T-helper 17 cell (primary cell): ENCODE measurements around the gene TCP11. TPM values are rescaled to one million over a fixed set of nuclear protein-coding genes. Genes with fewer than 3 reads are reported as not detected.

ENCODE experiments used
- ATAC-seq: fragments of 150-1000 bp; cut with Tn5 transposase; 2 replicates; pipeline ENCODE4 v1.10.0; 2021; ENCODE audit warnings: mild to moderate bottlenecking, moderate library complexity
- DNase-seq, 3 donors: peaks; one replicate each; pipeline versions ENCODE4 v3.0.0 to v3.0.0-alpha.2; 2020 to 2021
- H3K9me3 ChIP-seq: one replicate; pipeline ENCODE4 v1.7.0; 2013; ENCODE audit warnings: low read length, mild to moderate bottlenecking; ENCODE audit not compliant: control insufficient read depth, poor library complexity, severe bottlenecking
- H3K27ac Mint-ChIP-seq: one replicate; pipeline ENCODE4 v1.8.0; 2022; ENCODE audit warnings: mild to moderate bottlenecking, moderate library complexity, mixed read lengths
- H3K27me3 Mint-ChIP-seq: one replicate; pipeline ENCODE4 v1.8.0; 2022; ENCODE audit warnings: mixed read lengths
- H3K36me3 Mint-ChIP-seq: one replicate; pipeline ENCODE4 v1.8.0; 2022; ENCODE audit warnings: low read depth, mixed read lengths
- H3K4me1 Mint-ChIP-seq: one replicate; pipeline ENCODE4 v1.8.0; 2022; ENCODE audit warnings: mild to moderate bottlenecking, mixed read lengths
- H3K4me3 Mint-ChIP-seq: one replicate; pipeline ENCODE4 v1.8.0; 2022; ENCODE audit warnings: mild to moderate bottlenecking, moderate library complexity, mixed read lengths
- total RNA-seq, 4 donors: library from RNA in 2 of 4; stranded (reverse) in 2 of 4; gene quantifications; one replicate each; pipeline ENCODE4 v1.2.3 and lab custom pipeline; 2022 to 2026

The TCP11 gene
- total RNA-seq, 2 donors from 2014 or later, result not detected

DNA sequence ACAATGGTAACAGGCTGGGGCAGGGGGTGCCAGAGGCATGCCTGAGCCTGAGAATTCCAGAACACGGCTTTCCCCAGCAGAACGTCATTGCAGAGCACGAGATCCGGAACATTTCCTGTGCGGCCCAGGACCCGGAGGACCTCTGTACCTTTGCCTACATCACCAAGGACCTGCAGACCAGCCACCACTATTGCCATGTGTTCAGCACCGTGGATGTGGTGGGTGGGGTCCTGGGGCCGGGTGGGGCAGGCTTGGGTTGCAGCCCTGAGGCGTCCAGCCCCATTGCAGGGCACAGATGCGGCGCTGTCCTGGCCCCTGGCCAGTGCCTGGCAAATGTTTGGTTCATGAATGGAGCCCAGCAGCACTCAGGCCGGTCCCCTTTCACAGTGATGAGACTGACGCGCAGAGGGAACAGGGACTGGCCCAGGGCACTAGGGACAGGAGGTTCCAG is 57.1 kb downstream of the TCP11 start:
- Mint-ChIP-seq H3K4me1 (peaks cover 4% of the 10 kb centered on the region), H3K36me3 (peaks cover 16% of the 10 kb centered on the region), H3K27ac (no peak overlapping the region), H3K4me3 (no peak overlapping the region), H3K27me3 (no peaks in the 10 kb centered on the region)
- ATAC-seq, result no peak
- no peaks in the 10 kb centered on the region for H3K9me3 ChIP-seq
- DNase-seq, result no peak

DNA sequence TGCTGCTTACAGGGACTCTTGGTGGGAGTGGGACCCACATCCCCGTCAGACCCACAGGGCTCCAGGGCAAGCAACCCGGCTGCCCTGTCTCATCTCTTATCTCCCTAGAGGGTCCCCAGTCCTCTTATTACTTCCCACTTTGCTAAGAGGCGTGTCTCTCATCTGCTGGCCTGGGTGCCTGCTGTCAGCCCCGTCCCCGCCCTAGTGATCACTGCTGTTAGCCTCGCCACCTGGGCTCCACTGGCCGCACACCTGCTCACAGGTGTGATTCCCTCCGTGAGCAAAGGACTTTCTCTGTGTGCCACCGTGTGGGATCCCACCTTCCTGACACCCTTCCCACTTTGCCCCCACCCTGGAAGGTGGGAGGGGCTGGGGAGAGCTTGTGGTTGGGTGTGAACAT is 57.6 kb downstream of the TCP11 start:
- Mint-ChIP-seq H3K4me3 (no peak overlapping the region), H3K36me3 (peaks cover 14% of the 10 kb centered on the region), H3K27ac (no peak overlapping the region), H3K27me3 (no peaks in the 10 kb centered on the region), H3K4me1 (peaks cover 4% of the 10 kb centered on the region)
- no peak for DNase-seq
- ATAC-seq, result no peak
- H3K9me3 ChIP-seq, result no peaks in the 10 kb centered on the region

DNA sequence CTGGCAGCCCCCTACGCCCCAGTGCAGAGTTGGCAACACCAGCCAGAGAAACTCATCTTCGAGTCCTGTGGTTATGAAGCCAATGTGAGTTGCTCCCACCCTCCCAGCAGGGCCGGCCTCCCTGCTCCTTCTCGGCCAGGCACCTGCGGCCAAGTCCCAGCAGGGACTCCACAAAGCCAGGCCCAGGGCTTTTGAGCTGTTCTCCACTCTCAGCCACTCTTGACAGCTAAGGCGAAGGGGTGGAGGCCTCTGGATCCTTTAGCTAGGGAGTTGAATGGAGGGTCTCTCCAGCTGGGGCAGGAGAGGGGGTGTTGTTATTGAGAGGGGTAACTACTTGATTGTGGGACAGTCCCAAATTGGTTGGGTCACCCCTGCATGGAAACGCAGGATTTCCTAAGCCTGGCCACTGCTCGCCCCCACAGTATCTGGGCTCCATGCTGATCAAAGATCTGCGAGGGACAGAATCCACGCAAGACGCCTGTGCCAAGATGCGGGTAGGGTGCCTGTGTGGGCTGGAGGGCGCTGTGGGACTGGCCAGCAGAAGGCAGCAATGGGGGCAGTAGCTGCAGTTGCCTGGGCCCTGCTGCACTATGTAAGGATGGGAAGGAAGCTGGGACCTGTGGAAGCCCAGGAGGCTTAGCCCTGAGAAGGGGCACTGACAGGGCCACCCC is 58.3 kb downstream of the TCP11 start:
- no peaks in the 10 kb centered on the region for H3K9me3 ChIP-seq
- peaks cover 4% of the 10 kb centered on the region for H3K4me1 Mint-ChIP-seq
- H3K36me3 Mint-ChIP-seq, result peaks cover 13% of the 10 kb centered on the region
- DNase-seq (no peak), ATAC-seq (no peak)
- H3K4me3 Mint-ChIP-seq, result no peak overlapping the region
- H3K27me3 Mint-ChIP-seq, result no peaks in the 10 kb centered on the region
- no peak overlapping the region for H3K27ac Mint-ChIP-seq

DNA sequence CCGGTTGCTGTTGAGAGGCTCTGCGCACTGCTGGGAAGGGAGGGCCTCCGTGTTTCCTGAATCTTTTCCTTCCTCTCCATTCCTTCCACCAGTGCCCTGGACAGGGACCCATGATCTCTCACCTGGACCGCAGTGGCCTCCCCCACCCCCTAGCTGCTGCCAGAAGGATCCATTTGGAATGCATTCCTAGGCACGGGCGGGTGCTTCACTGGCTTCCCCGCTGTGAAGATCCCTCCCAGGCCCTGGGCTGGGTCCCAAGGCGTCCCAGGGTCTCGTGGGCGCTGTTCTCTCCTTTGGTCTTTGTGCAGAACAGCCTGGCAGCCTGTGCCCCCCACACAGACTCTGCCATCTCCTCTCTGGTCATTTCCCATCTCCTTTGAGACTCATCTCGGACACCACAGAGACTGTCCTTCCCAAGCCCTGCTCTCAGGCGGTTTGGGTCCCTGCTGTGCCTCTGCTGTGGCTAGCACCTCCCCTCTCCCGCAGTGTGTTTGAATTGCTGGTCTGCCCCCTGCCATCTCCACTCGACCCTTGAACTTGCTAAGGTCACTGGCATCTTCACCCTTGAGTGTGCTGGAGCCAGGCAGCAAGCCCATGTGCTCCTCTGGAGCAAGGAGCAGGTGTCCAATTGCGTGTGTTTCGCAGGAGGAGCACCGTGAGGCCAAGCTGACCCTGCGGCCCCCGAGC is 59.0 kb downstream of the TCP11 start:
- Mint-ChIP-seq H3K27me3 (no peaks in the 10 kb centered on the region), H3K4me1 (peaks cover 4% of the 10 kb centered on the region), H3K36me3 (peaks cover 13% of the 10 kb centered on the region), H3K4me3 (no peak overlapping the region), H3K27ac (no peak overlapping the region)
- ATAC-seq, result no peak
- no peaks in the 10 kb centered on the region for H3K9me3 ChIP-seq
- no peak for DNase-seq

DNA sequence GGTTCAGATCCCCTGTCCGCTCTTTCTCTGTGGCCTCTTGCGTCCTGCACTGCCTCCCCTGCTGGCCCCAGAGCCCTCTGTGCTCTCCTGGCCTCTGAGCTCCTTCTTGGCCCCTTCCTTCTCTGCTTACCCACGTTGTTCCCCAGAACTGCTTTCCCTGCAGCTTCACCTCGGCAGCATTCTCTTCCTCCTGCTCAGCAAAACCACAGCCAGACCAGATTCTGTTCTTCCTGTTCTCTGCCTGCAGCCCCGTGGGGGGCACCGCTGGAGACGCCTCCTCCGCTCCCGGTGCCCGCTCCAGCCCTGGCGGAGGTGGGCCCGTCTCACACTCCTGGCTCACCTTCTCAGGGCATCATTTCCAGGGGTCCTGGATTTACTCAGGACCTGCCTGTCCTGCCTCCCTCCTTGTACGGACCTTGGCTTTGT is 59.7 kb downstream of the TCP11 start:
- DNase-seq, result no peak
- Mint-ChIP-seq H3K4me1 (peaks cover 4% of the 10 kb centered on the region), H3K27ac (no peak overlapping the region), H3K27me3 (no peaks in the 10 kb centered on the region), H3K4me3 (no peak overlapping the region), H3K36me3 (peaks cover 10% of the 10 kb centered on the region)
- ATAC-seq, result no peak
- H3K9me3 ChIP-seq, result no peaks in the 10 kb centered on the region

DNA sequence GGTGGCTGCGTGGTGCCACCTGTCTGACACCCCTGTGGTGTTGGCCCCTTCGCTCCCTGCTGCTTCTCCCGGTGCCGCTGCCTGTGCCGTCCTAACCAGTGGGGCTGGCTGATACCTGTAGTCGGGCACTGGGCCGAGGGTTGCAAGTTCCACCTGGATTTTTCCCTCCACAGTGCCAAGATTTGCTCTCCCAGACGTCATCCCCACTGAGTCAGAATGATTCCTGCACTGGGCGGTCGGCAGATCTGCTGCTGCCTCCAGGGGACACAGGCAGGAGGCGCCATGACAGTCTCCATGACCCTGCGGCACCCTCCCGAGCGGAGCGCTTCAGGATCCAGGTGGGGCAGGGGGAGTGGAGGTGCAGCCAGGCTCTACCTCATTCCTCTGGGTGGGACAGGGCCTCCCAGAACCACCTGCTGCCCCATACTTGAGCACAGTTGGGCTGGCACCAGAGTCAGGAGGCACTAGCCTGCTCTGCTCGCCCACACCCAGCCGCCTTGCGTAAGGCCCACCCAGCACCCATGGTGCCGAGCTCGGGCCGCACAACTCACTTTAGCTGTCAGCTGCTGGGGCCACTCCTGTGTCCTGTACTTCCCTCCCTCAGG is 60.2 kb downstream of the TCP11 start:
- no peaks in the 10 kb centered on the region for H3K27me3 Mint-ChIP-seq
- no peak for ATAC-seq
- H3K4me1 Mint-ChIP-seq, result peaks cover 4% of the 10 kb centered on the region
- no peaks in the 10 kb centered on the region for H3K9me3 ChIP-seq
- H3K27ac Mint-ChIP-seq, result no peak overlapping the region
- no peak for DNase-seq
- H3K36me3 Mint-ChIP-seq, result peaks cover 6% of the 10 kb centered on the region
- no peak overlapping the region for H3K4me3 Mint-ChIP-seq

DNA sequence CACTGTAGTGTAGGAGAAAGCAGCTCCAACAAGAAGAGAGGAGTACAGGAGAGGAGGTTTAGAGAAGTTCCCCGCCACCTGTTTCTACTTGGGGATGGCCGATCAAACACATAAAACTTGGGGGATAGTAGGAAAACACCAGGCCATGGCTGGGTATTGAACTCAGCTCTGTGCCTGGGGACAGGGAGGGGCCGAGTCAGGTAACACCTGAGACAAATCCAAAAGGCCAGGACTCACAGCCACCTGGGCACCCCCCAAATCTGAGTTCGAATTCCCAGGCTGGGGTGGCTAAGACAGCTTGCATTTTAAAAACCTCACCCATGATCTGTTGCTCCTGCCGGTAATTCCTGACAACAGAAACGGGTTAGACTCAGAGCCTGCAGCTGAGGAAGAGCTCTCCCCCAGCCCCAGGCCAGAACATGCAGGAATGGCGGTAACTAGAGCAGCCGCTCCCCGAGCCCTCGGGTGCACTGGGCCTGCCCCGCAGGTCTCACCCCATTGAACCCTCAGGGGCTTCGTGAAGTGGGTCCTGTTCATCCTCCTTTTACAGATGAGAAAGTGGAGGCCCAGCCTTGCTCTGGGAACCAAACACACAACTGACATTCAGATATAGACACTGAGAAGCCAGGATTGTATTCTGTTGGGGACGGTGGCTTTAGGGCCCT is 61.0 kb downstream of the TCP11 start:
- H3K27ac Mint-ChIP-seq, result no peak overlapping the region
- H3K9me3 ChIP-seq, result no peaks in the 10 kb centered on the region
- no peak overlapping the region for H3K4me3 Mint-ChIP-seq
- DNase-seq, result no peak
- ATAC-seq, result no peak
- peaks cover 3% of the 10 kb centered on the region for H3K36me3 Mint-ChIP-seq
- H3K4me1 Mint-ChIP-seq, result peaks cover 4% of the 10 kb centered on the region
- H3K27me3 Mint-ChIP-seq, result no peaks in the 10 kb centered on the region

DNA sequence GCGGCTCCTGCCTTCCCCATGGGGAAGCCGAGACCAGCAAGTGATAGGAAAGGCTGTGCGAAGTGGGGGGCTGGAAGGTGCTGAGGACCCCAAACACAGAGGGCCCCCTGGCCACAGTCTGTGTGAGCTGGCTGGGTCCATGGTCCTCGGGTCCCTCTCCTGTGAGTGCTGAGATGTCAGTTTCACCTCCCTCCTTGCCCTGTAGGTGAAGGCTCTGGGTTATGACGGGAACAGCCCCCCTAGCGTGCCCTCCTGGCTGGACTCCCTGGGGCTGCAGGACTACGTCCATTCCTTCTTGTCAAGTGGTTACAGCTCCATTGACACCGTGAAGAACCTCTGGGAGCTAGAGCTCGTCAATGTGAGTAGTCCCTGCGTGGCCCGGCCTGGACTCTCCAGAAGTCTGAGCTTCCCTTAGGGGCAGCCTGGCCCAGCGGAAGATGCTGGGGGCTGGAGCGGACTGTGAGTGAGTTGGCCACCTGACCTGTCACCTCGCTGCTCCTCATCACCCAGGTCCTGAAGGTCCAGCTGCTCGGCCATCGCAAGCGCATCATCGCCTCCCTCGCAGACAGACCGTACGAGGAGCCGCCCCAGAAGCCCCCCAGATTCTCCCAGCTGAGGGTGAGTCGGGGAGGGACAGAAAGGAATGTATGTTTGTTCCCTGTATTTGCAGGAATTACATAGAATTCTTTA is 61.7 kb downstream of the TCP11 start:
- no peaks in the 10 kb centered on the region for H3K9me3 ChIP-seq
- H3K4me1 Mint-ChIP-seq, result peaks cover 4% of the 10 kb centered on the region
- peaks cover 2% of the 10 kb centered on the region for H3K36me3 Mint-ChIP-seq
- no peak for ATAC-seq
- no peak overlapping the region for H3K4me3 Mint-ChIP-seq
- no peak for DNase-seq
- no peaks in the 10 kb centered on the region for H3K27me3 Mint-ChIP-seq
- H3K27ac Mint-ChIP-seq, result no peak overlapping the region

DNA sequence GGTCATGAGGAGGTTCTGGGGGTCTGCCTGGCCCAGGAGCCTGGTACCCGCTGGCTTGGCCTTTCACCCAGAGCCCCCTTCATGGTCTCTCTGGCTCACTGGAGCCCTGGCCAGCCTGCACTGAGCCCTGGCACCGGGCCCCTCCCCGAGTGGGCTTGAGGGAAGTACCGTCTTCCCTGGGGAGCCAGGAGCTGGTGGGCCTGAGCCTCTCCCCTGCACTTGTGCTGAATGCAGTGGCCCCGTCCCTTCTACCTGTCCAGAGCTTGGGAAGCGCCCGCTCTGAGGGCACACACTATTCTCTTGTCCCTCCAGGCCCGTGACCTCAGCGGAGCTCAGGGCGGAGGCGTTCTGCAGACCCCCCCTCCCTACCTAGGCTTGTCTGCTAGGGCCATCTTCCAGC is 62.2 kb downstream of the TCP11 start:
- Mint-ChIP-seq H3K4me1 (peaks cover 4% of the 10 kb centered on the region), H3K27me3 (no peaks in the 10 kb centered on the region), H3K36me3 (peaks cover 2% of the 10 kb centered on the region), H3K4me3 (no peak overlapping the region), H3K27ac (no peak overlapping the region)
- H3K9me3 ChIP-seq, result no peaks in the 10 kb centered on the region
- ATAC-seq (no peak), DNase-seq (no peak)

DNA sequence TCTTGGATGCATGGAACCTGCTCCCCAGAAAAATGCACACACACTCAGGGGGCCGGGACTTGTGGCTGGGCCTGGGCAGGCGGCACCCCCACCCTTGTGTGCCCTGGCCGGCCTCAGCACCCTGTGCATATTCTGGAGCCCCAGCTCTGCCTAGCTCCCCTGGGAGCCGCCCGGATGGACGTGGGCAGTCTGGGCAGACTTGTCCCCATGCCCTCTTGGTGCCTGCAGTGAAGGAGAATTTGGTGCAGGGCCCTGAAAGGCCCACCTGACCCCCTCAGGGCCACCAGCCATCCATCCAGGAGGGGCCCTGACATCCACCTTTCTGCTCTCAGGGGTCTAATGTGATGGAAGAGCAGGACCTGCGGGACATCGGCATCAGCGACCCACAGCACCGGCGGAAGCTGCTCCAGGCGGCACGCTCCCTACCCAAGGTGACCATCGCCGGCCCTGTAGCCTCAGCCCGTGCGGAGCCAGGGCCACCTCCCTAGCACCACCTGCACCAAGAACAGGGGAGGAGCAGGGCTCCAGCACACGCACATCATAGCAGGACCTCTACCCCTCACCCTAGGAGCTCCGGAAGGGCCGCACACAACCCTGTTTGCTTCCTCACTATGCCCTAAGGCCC is 62.8 kb downstream of the TCP11 start:
- Mint-ChIP-seq H3K4me1 (peaks cover 4% of the 10 kb centered on the region), H3K27ac (no peak overlapping the region), H3K27me3 (no peaks in the 10 kb centered on the region), H3K4me3 (no peak overlapping the region), H3K36me3 (peaks cover 2% of the 10 kb centered on the region)
- ATAC-seq (no peak), DNase-seq (no peak)
- no peaks in the 10 kb centered on the region for H3K9me3 ChIP-seq

DNA sequence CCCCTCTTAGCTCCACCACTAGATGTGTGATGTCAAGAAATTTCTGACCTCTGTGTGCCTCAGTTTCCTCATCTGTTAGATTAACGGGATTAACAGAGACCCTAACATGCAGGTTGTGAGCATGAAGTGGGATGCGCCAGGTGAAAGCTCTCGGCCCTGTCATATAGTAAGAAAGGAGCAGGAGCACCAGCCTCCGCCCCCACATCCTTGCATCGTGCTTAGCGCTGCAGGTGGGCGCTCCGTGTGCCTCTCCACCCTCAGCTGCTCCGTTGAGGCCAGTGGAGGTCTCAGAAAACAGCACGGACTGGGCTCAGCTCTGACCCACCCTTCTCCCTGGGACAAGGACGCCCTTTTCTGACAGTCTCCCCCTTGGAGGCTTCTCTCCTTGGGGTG is 63.4 kb downstream of the TCP11 start:
- peaks cover 2% of the 10 kb centered on the region for H3K36me3 Mint-ChIP-seq
- peaks cover 4% of the 10 kb centered on the region for H3K4me1 Mint-ChIP-seq
- no peak overlapping the region for H3K4me3 Mint-ChIP-seq
- H3K9me3 ChIP-seq, result no peaks in the 10 kb centered on the region
- ATAC-seq, result no peak
- no peak for DNase-seq
- no peaks in the 10 kb centered on the region for H3K27me3 Mint-ChIP-seq
- H3K27ac Mint-ChIP-seq, result no peak overlapping the region

DNA sequence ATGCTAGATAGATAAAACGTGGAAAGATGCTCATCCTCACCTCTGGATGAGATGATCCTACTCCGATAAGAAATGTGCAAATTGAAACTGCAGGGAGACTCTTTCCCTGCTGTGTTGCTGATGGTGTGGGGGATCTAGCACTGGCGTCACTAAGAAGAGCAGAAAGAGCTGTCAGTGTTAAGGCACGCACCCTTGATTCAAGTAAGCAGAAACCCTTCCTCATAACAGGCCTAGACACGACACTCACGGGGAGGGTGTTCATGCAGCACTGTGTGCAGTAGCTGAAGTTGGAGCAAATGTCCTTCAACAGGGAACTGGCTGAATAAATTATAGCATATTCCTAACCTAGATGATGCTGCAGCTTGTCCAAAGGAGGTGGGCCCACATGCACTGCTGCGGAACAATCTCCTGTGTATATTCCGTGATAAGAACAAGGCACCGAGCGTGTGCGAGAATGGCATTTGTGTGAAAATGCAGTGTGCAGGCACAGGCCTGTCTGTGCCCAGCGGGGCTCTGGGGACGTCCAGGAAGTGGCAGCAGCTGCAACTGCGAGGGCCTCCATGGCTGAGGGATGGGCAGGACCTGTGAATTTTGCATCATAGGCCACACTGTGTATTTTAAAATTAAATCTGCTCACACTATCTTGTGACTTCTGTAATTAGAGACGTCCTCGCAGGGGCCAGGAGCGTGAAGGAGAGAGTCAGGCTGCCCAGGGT is 64.0 kb downstream of the TCP11 start:
- no peaks in the 10 kb centered on the region for H3K9me3 ChIP-seq
- DNase-seq, result no peak
- Mint-ChIP-seq H3K4me1 (peaks cover 4% of the 10 kb centered on the region), H3K27me3 (no peaks in the 10 kb centered on the region), H3K4me3 (no peak overlapping the region), H3K27ac (peak overlapping the region; percentile 43), H3K36me3 (peaks cover 2% of the 10 kb centered on the region)
- ATAC-seq, result no peak
